Activated CD4-positive, alpha-beta T cell treated with anti-CD3 and anti-CD28 coated beads for 1 hour (primary cell): ENCODE measurements around the gene OR1L1.

Source experiments
- DNase-seq: peaks from one replicate; pipeline ENCODE4 v3.0.0-alpha.2; 2020

The OR1L1 gene, protein sequence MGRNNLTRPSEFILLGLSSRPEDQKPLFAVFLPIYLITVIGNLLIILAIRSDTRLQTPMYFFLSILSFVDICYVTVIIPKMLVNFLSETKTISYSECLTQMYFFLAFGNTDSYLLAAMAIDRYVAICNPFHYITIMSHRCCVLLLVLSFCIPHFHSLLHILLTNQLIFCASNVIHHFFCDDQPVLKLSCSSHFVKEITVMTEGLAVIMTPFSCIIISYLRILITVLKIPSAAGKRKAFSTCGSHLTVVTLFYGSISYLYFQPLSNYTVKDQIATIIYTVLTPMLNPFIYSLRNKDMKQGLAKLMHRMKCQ

DNA sequence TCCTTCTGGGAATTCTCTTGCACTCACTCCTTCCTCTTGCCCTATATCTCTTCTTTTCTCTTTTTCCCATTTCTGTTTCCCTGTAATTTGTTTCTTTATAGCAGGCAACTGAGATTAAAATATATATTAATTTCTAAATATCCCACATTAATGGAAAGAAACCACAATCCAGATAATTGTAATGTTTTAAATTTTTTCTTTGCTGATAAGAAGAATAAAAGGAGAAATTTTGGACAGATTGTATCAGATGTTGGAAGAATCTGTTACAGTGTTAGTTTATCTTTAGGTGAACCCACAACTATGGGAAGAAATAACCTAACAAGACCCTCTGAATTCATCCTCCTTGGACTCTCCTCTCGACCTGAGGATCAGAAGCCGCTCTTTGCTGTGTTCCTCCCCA is at the start of gene OR1L1:
OR1L1 (plus strand) TSS at position 301 of the 400 bp plus-strand sequence; CDS start at position 301, 0 bp downstream.
- DNase-seq, result no peak

DNA sequence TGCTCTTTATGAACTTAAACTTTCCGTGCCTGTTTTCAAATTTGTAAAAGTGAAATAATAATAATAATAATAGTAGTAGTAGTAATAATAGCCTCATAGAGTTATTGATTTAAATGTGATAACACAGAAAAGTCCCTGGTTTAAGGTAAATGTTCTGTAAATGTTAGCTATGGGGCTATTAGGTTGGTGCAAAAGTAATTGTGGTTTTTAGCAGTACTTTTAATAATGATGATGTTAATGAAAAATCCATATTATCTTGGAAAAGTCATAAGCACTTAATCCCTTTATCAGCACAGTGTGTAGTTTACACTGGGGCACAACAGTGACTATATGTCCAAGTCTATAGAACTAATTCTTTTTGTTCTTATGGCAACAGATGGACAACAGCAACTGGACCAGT is 47.2 kb upstream of the OR1L1 start, which contains the start of gene OR1Q1:
OR1Q1 (plus strand) TSS at position 377 of the 400 bp plus-strand sequence; CDS start at position 377, 0 bp downstream.
- no peak for DNase-seq

DNA sequence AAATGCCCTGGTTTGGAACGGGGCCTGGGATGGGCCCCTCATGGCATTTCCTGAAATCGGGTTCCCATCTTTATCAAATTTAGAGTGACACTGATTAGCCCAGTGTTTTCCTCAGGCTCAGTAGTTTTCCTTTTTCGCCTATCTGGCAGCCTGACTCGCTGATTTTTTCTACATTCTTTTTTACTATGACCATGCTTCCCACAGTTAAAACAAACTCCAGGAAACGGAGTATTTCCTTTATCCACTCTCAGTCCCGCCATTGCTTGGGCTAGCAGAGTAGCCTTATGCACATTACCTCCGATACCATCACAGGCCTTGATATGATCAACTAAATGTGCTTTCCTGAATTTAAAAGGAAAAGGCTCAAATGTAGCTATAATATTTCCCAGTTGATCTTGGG is 41.5 kb upstream of the OR1L1 start:
- DNase-seq, result no peak

DNA sequence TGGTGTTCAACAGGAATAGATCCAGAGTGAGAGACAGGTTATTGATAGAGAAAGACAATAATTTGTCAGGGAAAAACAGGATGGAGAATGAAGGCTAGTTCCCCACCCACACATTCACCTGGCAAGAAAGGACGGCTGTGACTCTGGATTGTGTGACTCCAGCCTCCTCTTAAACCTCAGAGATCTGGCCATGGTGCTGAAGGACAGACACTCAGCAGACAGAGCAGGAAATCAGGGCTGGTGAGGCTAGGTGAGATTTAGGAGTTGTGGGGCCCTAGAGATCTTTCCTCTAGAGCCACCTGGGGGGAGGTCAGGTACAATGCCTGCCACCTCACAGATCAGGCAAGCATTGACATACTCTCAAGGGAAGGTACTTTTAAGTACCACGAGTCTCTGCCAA is 19.3 kb upstream of the OR1L1 start:
- DNase-seq, result no peak

DNA sequence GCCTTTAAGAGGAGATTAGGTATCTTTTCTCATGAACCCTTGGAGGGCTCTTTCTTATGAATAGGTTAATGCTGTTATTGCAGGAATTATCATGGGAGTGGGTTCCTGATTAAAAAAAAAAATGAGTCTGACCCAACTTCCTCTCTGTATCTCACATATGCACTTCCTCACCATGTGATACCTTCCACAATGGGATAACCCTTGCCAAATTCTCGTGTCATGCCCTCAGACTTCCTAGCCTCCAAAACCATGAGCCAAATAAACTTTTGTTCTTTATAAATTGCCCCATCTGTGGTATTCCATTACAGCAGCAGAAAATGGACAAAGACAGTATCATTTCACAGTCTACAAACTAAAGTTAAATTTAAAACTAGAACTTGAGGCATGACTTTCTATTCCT is 5.1 kb upstream of the OR1L1 start:
- no peak for DNase-seq

- no peak for DNase-seq
Observed at GRCh38 chr9:122657527-122657926, 4.0 kb upstream of the OR1L1 start, which contains the start of gene OR1B1. Gene OR1B1, minus strand, starts transcription at chr9:122657627.

GRCh38 chr9:122672481-122672880 is 11.0 kb downstream of the OR1L1 start:
- no peak for DNase-seq

DNA sequence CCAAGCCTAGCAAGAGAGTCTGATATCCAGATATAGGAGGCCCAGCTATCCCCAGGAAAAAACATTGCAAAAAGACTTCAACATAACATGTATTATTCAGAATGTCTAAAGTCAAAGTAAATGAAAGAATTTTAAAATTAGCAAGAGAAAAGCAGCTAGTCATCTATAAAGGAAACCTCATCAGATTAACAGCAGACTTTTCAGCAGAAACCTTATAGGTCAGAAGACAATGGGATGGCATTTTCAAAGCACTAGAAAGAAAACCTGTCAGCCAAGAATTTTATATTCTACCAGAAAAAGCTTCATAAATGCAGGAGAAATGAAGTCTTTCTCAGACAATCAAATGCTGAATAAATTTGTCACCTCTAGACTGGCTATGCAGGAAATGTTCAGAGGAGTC is 23.3 kb downstream of the OR1L1 start:
- no peak for DNase-seq

- no peak for DNase-seq
Observed at GRCh38 chr9:122695696-122696095, 34.2 kb downstream of the OR1L1 start.
